NT2/D1 (cell line): ENCODE results near the gene GNG5.

Source experiments
- SUZ12 ChIP-seq: IDR thresholded peaks from 2 replicates; pipeline ENCODE4 v1.6.1; 2011; ENCODE audit not compliant: insufficient read length, insufficient read depth; ENCODE audit errors: extremely low read depth
- YY1 ChIP-seq: IDR thresholded peaks from 2 replicates; pipeline ENCODE4 v1.6.1; 2011; ENCODE audit not compliant: insufficient read length, insufficient read depth

DNA sequence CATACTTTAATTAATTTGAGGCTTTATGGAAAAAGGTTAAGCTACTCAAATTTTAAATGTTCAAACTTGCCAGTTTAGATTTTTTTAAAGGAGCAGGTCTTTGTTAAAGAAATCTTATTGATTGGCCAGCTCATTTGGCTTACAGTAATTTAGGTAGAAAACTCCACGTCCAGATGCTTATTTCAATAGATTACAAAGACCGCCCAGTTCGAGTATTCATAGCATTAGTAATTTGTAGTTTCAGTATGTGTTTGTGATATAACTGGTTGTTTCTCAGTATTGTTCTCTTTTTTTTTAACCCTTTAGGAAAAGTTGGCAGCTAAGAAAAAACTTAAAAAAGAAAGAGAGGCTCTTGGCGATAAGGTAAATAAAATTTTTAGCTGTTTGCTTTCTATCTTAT, 25.7 kb downstream of the GNG5 start:
- TF ChIP-seq SUZ12 = no peak
- no peak for TF ChIP-seq YY1
